K562 (cell line): ENCODE data around the gene SIRT7. TPM values are rescaled to one million over a fixed set of nuclear protein-coding genes. Genes with fewer than 3 reads are reported as not detected.

Experiments used
- HDAC6 ChIP-seq: IDR thresholded peaks from 2 replicates; pipeline ENCODE4 v1.6.1; 2012; ENCODE audit warnings: low read depth, mild to moderate bottlenecking, control low read depth, inconsistent platforms, low read length, moderate library complexity
- MGA ChIP-seq: fragments of 450-650 bp; IDR thresholded peaks from 2 replicates; pipeline ENCODE4 v1.6.1; 2016; ENCODE audit warnings: mild to moderate bottlenecking, moderate library complexity
- PYGO2 ChIP-seq: fragments of 450-650 bp; IDR thresholded peaks from 2 replicates; pipeline ENCODE4 v1.6.1; 2016; ENCODE audit warnings: mild to moderate bottlenecking, missing genetic modification characterization, moderate library complexity, missing compliant biosample characterization
- RBM39 ChIP-seq: fragments of 200-400 bp; formaldehyde crosslinking; optimal IDR thresholded peaks from 2 replicates; pipeline ENCODE3; 2018; ENCODE audit warnings: low read depth, low read length
- ZBTB26 ChIP-seq: fragments of 450-650 bp; formaldehyde crosslinking; IDR thresholded peaks from 2 replicates; pipeline ENCODE4 v1.4.0; 2022; ENCODE audit warnings: missing genetic modification characterization
- ZNF609 ChIP-seq: sonication (generic); formaldehyde crosslinking; IDR thresholded peaks from 2 replicates; pipeline ENCODE4 v1.8.1; 2023; ENCODE audit warnings: missing genetic modification reagents, mild to moderate bottlenecking, borderline replicate concordance
- polyA plus RNA-seq, 8 experiments: library from polyadenylated mRNA; depleted of rRNA in 4 of 8; stranded (reverse) in 5 of 8; unstranded in 3 of 8; fragments of >200 nt; fragmentation: Nextera tagmentation in 2 of 8; fragmentation: Illumina TruSeq in 1 of 8; extraction: Ambion mirVana in 2 of 8; extraction: Trizol in 1 of 8; gene quantifications; 2 replicates each; pipeline versions ENCODE4 v1.2.1 to v1.2.3, GENCODE V29; 2011 to 2014; ENCODE audit warnings: inconsistent platforms in 1 of 8, missing spikeins in 1 of 8
- total RNA-seq, 7 experiments: library from RNA; depleted of rRNA in 6 of 7; stranded (reverse); fragments of >200 nt in 6 of 7; fragmentation: Illumina TruSeq in 2 of 7; extraction: Trizol in 2 of 7; gene quantifications; 2 replicates each; pipeline versions ENCODE4 v1.2.1 to v1.2.3, GENCODE V29; 2011 to 2021; ENCODE audit warnings: low replicate concordance in 1 of 7

The SIRT7 gene
- total and polyA plus RNA-seq, 9 of the 15 experiments (the other 6 are each of a cell fraction or from before 2014, with no cell fraction given): 1.6 to 54.8 (median 20.3) TPM

- TF ChIP-seq MGA: no peak
- no peak for TF ChIP-seq PYGO2 (tag)
- TF ChIP-seq RBM39: no peak
- TF ChIP-seq HDAC6: no peak
- TF ChIP-seq ZBTB26 (CRISPR knock-in tag): no peak
- TF ChIP-seq ZNF609 (CRISPR knock-in tag): no peak
Observed at GRCh38 chr17:81912441-81913309, 5.3 kb downstream of the SIRT7 start (continued).
